NCI-H345 (cell line): ENCODE data around the gene AKAP7.
"Not testable (repeated sequence)": the region's sequence is repeated elsewhere in the genome, so short reads cannot be mapped to it uniquely, and the experiment has no call there.

ENCODE experiments used
- DNase-seq: peaks from one replicate; lab custom pipeline; 2025; lab: John Stamatoyannopoulos, UW

AKAP7 gene

DNA sequence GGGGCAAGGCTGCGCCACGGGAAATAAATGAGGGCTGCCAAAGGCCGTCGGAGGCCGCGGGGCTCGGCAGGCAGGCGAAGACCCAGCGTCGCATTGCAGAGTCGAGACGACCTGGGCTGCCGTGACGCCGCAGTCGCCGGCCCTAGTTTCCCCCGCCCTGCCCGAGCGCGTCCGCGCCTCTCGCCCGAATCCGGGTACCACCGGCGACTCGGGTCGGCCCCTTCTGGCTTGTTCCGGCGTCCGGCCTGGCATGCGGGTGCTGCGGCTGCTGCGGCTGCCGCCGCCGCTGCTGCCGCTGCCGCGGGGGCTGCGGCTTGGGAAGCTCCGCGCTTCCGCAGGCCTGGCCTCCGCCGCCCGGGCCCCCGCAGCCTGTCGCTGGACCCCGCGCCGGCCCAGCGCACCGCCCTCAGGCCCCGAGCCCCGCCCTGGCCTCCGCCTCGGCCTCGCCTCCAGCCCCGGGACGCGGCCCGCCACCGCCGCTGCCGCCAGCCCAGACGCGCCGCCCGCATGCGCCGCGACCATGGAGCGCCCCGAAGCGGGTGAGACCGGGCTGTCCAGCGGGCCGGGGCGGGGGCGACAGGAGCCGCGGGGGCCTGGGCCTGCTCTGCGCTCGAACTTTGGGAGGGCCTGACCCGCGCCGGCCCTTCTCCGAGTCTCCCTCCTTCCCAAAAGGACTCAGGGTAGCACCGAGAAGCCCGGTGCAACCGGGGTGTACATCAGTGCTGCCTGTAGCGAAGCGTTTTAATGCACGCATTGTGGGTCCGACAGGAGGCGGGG lies at the start of gene AKAP7:
AKAP7 (plus strand) TSS at position 224 of the 777 bp plus-strand sequence; CDS start at position 521, 297 bp downstream.
- no peak for DNase-seq

DNA sequence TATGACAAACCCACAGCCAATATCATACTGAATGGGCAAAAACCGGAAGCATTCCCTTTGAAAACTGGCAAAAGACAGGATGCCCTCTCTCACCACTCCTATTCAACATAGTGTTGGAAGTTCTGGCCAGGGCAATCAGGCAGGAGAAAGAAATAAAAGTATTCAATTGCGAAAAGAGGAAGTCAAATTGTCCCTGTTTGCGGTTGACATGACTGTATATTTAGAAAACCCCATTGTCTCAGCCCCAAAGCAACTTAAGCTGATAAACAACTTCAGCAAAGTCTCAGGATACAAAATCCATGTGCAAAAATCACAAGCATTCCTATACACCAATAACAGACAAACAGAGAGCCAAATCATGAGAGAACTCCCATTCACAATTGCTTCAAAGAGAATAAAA lies 44.9 kb upstream of the AKAP7 start:
- not testable (repeated sequence) for DNase-seq

DNA sequence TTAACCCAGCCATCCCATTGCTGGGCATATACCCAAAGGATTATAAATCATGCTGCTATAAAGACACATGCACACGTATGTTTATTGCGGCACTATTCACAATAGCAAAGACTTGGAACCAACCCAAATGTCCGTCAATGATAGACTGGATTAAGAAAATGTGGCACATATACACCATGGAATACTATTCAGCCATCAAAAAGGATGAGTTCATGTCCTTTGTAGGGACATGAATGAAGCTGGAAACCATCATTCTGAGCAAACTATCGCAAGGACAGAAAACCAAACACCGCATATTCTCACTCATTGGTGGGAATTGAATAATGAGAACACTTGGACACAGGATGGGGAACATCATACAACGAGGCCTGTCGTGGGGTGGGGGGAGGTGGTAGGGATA lies 43.3 kb upstream of the AKAP7 start:
- not testable (repeated sequence) for DNase-seq

DNA sequence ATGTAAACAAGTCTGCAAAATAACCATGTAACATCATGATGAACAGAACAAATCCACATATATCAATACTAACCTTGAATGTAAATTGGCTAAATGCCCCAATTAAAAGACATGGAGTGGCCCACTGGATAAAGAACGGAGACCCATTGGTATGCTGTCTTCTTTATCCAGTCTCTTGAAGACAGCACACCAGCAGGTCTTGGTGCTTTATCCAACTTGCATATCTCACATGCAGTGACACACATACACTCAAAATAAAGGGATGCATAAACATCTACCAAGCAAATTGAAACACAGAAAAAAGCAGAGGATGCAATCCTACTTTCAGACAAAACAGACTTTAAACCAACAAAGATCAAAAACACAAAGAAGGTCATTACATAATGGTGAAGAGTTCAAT lies 41.9 kb upstream of the AKAP7 start:
- DNase-seq = no peak

GRCh38 chr6:131096786-131097185 lies 38.5 kb upstream of the AKAP7 start:
- DNase-seq = no peak

- no peak for DNase-seq
Observed at GRCh38 chr6:131101911-131102680, 33.2 kb upstream of the AKAP7 start.

GRCh38 chr6:131103296-131103695 lies 32.0 kb upstream of the AKAP7 start:
- no peak for DNase-seq

- DNase-seq = no peak
Observed at GRCh38 chr6:131103901-131104300, 31.4 kb upstream of the AKAP7 start.

GRCh38 chr6:131107151-131107550 lies 28.1 kb upstream of the AKAP7 start:
- no peak for DNase-seq

- DNase-seq = no peak
Observed at GRCh38 chr6:131112249-131112648, 23.0 kb upstream of the AKAP7 start.

DNA sequence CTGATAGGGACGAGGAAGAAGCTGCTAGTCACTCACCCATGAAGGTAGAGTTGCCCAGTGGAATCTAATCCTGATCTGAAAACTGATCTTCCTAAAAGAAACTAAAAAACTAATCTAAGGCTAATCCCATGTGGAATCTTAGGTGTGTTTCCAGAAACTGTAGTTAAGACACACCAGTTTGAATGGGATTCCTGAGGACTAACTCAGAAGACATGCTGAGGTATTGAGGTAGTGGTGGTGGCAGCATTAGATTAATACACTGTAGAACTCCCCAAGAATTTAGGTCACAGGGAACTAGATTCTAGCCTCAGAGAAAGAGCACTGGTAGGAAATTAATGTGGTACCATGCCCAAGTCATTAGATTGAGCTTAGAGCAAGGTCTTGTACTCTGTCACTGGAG lies 19.6 kb upstream of the AKAP7 start:
- DNase-seq = no peak

GRCh38 chr6:131116321-131116720 lies 18.9 kb upstream of the AKAP7 start:
- no peak for DNase-seq

GRCh38 chr6:131116755-131117360 lies 18.4 kb upstream of the AKAP7 start:
- no peak for DNase-seq

DNA sequence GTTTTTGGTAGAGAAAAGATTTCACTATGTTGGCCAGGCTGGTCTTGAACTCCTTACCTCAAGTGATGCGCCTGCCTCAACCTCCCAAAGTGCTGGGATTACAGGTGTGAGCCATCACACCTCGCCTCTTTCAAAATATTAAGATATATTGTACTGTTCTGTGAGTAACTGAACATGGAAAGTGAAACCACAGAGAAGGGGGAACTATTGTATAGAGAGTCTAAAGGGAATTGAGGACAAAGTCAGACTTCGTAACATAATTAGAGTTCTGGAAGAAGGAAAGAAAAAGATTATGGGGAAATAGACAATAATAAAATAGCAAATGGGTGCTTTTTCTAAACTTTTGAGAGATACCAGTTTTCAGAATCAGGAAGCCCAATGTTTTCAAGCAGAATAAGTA lies 17.4 kb upstream of the AKAP7 start:
- DNase-seq = no peak

- DNase-seq = no peak
Observed at GRCh38 chr6:131122007-131122406, 13.3 kb upstream of the AKAP7 start.

- DNase-seq = no peak
Observed at GRCh38 chr6:131122516-131122915, 12.8 kb upstream of the AKAP7 start.

- no peak for DNase-seq
Observed at GRCh38 chr6:131124336-131125071, 10.8 kb upstream of the AKAP7 start.

GRCh38 chr6:131125431-131125830 lies 9.8 kb upstream of the AKAP7 start:
- DNase-seq = no peak

- no peak for DNase-seq
Observed at GRCh38 chr6:131129689-131130553, 5.3 kb upstream of the AKAP7 start.

GRCh38 chr6:131130554-131130940 lies 4.7 kb upstream of the AKAP7 start:
- DNase-seq = no peak

DNA sequence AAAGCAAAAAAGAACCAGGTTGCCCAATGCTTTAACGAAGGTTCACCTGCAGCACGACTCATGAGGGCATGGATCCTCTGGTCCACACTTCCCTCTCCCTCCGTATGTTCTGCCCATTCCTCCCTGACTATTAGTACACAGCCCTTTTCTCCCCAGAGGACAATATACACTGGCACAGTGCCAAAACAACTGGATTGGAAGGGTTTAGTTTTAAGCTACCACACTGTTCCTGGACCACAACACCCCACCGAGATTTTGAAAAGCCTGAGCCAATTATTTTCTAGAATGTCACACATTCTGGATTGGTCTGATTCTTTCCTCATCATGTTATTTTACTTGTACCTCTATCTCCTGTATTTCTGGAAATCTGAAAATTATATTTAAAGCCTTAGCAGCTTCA lies 2.9 kb upstream of the AKAP7 start:
- no peak for DNase-seq
